ENCODE measurements around the gene CCL1. TPM values are rescaled to one million over a fixed set of nuclear protein-coding genes. Genes with fewer than 3 reads are reported as not detected.

CCL1 gene
- total RNA-seq, 2 donors from 2014 or later: not detected

GRCh38 chr17:34397265-34397664 lies 34.2 kb upstream of the CCL1 start:
- Histone ChIP-seq H3K9me3 (no peaks in the 10 kb centered on the region), H3K27me3 (no peaks in the 10 kb centered on the region), H3K27ac (no peak overlapping the region), H3K36me3 (no peaks in the 10 kb centered on the region), H3K4me3 (no peak overlapping the region), H3K4me1 (no peaks in the 10 kb centered on the region)
- DNase-seq (ENCODE audit: low spot score): no peak
- TF ChIP-seq CTCF (IDR thresholded peaks at IDR 0.05): no peak

DNA sequence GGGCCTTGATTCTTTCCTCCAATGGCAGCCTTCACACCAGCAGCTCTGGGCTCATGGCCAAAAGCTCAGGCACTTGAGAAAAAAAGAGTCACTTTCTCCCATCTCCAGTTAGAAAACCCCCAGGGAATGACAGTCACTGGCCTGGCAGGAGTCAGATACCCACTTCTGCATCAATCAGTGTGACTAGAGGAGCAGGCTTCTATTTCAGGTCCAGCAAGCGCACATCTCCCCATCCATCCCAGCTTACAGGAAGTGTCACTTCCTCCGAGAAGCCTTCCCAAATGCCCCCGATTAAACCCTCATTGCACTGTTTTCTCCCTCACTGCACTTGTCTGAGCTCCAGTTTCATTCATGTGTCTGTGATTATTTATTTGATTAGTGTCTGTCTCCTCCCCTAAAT lies 30.4 kb upstream of the CCL1 start:
- TF ChIP-seq CTCF (IDR thresholded peaks at IDR 0.05): no peak
- Histone ChIP-seq H3K36me3 (no peaks in the 10 kb centered on the region), H3K9me3 (no peaks in the 10 kb centered on the region), H3K4me3 (no peak overlapping the region), H3K27me3 (no peaks in the 10 kb centered on the region), H3K27ac (no peak overlapping the region), H3K4me1 (no peaks in the 10 kb centered on the region)
- DNase-seq (ENCODE audit: low spot score): peak; percentile 51

GRCh38 chr17:34391241-34391640 lies 28.2 kb upstream of the CCL1 start:
- Histone ChIP-seq H3K27ac (no peak overlapping the region), H3K4me3 (no peak overlapping the region), H3K4me1 (no peaks in the 10 kb centered on the region), H3K9me3 (no peaks in the 10 kb centered on the region), H3K36me3 (no peaks in the 10 kb centered on the region), H3K27me3 (no peaks in the 10 kb centered on the region)
- no peak for TF ChIP-seq CTCF (IDR thresholded peaks at IDR 0.05)
- DNase-seq (ENCODE audit: low spot score): no peak

- Histone ChIP-seq H3K4me3 (no peak overlapping the region), H3K36me3 (no peaks in the 10 kb centered on the region), H3K9me3 (no peaks in the 10 kb centered on the region), H3K4me1 (no peaks in the 10 kb centered on the region), H3K27me3 (no peaks in the 10 kb centered on the region), H3K27ac (no peak overlapping the region)
- no peak for TF ChIP-seq CTCF (IDR thresholded peaks at IDR 0.05)
- DNase-seq (ENCODE audit: low spot score): no peak
Observed at GRCh38 chr17:34390649-34391048, 27.6 kb upstream of the CCL1 start.

DNA sequence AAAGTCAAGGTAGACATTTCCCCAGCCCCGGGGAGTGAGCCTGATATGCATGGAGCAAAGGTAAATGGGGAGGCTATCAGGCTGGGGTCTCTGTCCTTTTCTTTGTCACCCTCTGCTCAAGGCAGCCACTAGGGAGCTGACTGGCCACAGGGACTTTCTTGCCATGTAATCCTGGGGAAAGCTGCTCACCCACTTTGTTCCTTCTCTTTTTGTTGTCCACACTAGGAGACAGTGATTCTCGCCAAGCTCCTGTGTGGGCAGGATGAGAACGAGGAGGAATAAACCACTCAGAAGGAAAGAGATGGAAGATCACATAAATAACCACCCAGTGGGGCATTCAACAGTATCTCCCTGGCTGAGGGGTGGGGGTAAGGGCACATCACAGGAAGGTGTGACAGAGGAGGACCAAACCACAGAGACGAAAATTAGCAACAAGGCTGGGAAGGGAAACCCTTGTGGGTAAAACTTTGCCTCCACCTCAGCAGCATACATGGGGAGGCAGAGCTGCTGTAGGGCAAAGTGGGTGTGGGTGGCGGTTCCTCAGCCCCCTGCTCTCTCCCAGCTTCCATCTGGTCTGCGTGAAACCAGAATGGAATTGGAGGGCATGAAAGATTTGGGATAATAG lies 26.2 kb upstream of the CCL1 start:
- no peaks in the 10 kb centered on the region for H3K27me3 ChIP-seq

More for the DNA sequence above, 26.2 kb upstream of the CCL1 start:
- H3K4me1 ChIP-seq: no peaks in the 10 kb centered on the region
- no peak for DNase-seq (ENCODE audit: low spot score)
- no peak for TF ChIP-seq CTCF (IDR thresholded peaks at IDR 0.05)
- H3K4me3 ChIP-seq: no peak overlapping the region
- H3K9me3 ChIP-seq: no peaks in the 10 kb centered on the region
- H3K36me3 ChIP-seq: no peaks in the 10 kb centered on the region
- H3K27ac ChIP-seq: no peak overlapping the region
